CD4-positive, CD25-positive, alpha-beta regulatory T cell (primary cell): Measurements from ENCODE around the gene SLF1. TPM values are rescaled to one million over a fixed set of nuclear protein-coding genes. Genes with fewer than 3 reads are reported as not detected.
A peak's percentile ranks its signal among the peaks of the same experiment; 100 is the strongest.

ENCODE experiments used
- ATAC-seq, 2 donors: fragments of 150-1000 bp; cut with Tn5 transposase; one replicate each; pipeline ENCODE4 v1.10.0; 2021; ENCODE audit warnings: low read depth in 2 of 2, moderate number of reproducible peaks in 2 of 2, moderate library complexity in 1 of 2
- DNase-seq, 3 donors: peaks; one replicate each; pipeline versions ENCODE4 v3.0.0 to v3.0.0-alpha.2; 2012 to 2022; ENCODE audit warnings: mixed read lengths in 1 of 3
- H3K27ac ChIP-seq: one replicate; pipeline ENCODE4 v1.7.0; 2013; ENCODE audit warnings: mild to moderate bottlenecking, low read length; ENCODE audit not compliant: insufficient read depth, poor library complexity, severe bottlenecking
- H3K27me3 ChIP-seq: one replicate; pipeline ENCODE4 v1.7.0; 2013; ENCODE audit warnings: low read length; ENCODE audit not compliant: control insufficient read depth, insufficient read depth
- H3K36me3 ChIP-seq: one replicate; pipeline ENCODE4 v1.7.0; 2013; ENCODE audit warnings: mild to moderate bottlenecking, low read length, moderate library complexity; ENCODE audit not compliant: control insufficient read depth, insufficient read depth
- H3K4me1 ChIP-seq: 2 replicates; pipeline ENCODE4 v1.7.0; 2013; ENCODE audit warnings: mild to moderate bottlenecking, low read length; ENCODE audit not compliant: insufficient read depth, control insufficient read depth, poor library complexity, severe bottlenecking
- H3K4me3 ChIP-seq: one replicate; pipeline ENCODE4 v1.7.0; 2013; ENCODE audit warnings: low read depth, mild to moderate bottlenecking, low read length, moderate library complexity
- H3K9me3 ChIP-seq, 2 experiments: 1 replicate in 1 of 2; 2 replicates in 1 of 2; pipeline ENCODE4 v1.7.0; 2013; ENCODE audit warnings: low read length in 2 of 2, mild to moderate bottlenecking in 1 of 2, moderate library complexity in 1 of 2; ENCODE audit not compliant: control insufficient read depth in 2 of 2
- H3K27ac Mint-ChIP-seq, 3 donors: one replicate each; pipeline ENCODE4 v1.8.0; 2020 to 2022; ENCODE audit warnings: mild to moderate bottlenecking in 3 of 3, mixed read lengths in 3 of 3, moderate library complexity in 2 of 3
- H3K27me3 Mint-ChIP-seq: one replicate; pipeline ENCODE4 v1.8.0; 2022; ENCODE audit warnings: mild to moderate bottlenecking, mixed read lengths
- H3K36me3 Mint-ChIP-seq: one replicate; pipeline ENCODE4 v1.8.0; 2020; ENCODE audit warnings: mixed read lengths
- H3K4me1 Mint-ChIP-seq, 4 donors: one replicate each; pipeline ENCODE4 v1.8.0; 2020 to 2022; ENCODE audit warnings: mixed read lengths in 4 of 4, mild to moderate bottlenecking in 1 of 4
- H3K4me3 Mint-ChIP-seq, 4 donors: one replicate each; pipeline ENCODE4 v1.8.0; 2020 to 2022; ENCODE audit warnings: mild to moderate bottlenecking in 4 of 4, mixed read lengths in 4 of 4, moderate library complexity in 3 of 4
- H3K9me3 Mint-ChIP-seq, 7 donors: one replicate each; pipeline ENCODE4 v1.8.0; 2020 to 2022; ENCODE audit warnings: mixed read lengths in 7 of 7, mild to moderate bottlenecking in 3 of 7, moderate library complexity in 2 of 7
- polyA plus RNA-seq, 4 donors: library from polyadenylated mRNA; unstranded; fragments of 300-500 nt; fragmentation: Illumina TruSeq; gene quantifications; one replicate each; pipeline ENCODE4 v1.2.3, GENCODE V29; 2021
- total RNA-seq: library from RNA; stranded (reverse); gene quantifications from one replicate; pipeline ENCODE4 v1.2.3, GENCODE V29; 2022

SLF1 gene
- total and polyA plus RNA-seq, 5 donors from 2014 or later = 6.7 to 16.5 (median 7.1) TPM

DNA sequence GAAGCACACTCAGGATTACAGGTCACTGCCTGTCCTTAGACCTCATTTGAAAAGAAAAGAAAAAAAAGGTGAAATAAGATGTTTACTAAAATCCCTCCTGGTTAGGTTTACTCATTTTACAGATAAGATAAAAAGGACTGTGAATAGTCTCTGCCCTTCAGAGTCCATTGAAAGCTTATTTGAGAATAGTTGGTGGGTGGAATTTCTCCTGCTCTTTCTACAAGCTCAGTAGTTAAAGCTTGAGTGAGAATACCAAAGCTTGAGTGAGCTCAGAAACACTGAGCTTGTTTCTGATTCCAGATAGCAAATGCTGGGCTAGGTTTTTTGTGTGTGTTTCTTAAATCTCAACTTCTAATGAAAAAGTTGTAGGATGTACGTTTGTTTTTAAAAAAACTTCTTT is 106.7 kb downstream of the SLF1 start:
- Histone ChIP-seq H3K4me1 (no peaks in the 10 kb centered on the region), H3K27ac (no peak overlapping the region), H3K27me3 (no peaks in the 10 kb centered on the region), H3K36me3 (no peaks in the 10 kb centered on the region), H3K9me3 (no peaks in the 10 kb centered on the region), H3K4me3 (no peak overlapping the region)
- ATAC-seq (no peak), DNase-seq (no peak)
- no peaks in the 10 kb centered on the region for H3K9me3 Mint-ChIP-seq
- peaks cover 13% of the 10 kb centered on the region for H3K27me3 Mint-ChIP-seq
- no peak overlapping the region for H3K4me3 Mint-ChIP-seq
- H3K36me3 Mint-ChIP-seq = no peaks in the 10 kb centered on the region
- no peak overlapping the region for H3K27ac Mint-ChIP-seq
- no peaks in the 10 kb centered on the region for H3K4me1 Mint-ChIP-seq

DNA sequence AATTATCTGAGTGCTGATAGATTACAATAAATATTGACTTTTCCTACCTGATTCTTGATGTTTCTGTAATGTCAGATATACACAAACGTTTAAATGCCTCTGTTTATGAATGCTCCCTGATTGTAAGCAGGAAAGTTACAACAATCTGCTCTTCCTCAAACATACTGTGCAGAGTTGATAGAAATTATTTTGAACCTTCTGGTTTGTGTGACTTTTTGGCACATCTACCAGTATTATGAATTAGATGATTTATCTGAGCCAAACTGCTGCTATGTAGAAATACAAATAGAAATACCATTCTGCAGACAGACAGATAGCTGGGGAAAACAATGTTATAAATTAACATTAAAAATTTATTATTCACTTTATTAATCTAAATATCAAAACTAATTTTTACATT is 113.0 kb downstream of the SLF1 start:
- Histone ChIP-seq H3K27ac (no peak overlapping the region), H3K4me1 (no peaks in the 10 kb centered on the region), H3K4me3 (no peak overlapping the region), H3K36me3 (no peaks in the 10 kb centered on the region), H3K9me3 (no peaks in the 10 kb centered on the region), H3K27me3 (no peaks in the 10 kb centered on the region)
- ATAC-seq (no peak), DNase-seq (no peak)
- H3K4me3 Mint-ChIP-seq = no peak overlapping the region
- no peaks in the 10 kb centered on the region for H3K36me3 Mint-ChIP-seq
- no peaks in the 10 kb centered on the region for H3K9me3 Mint-ChIP-seq
- H3K4me1 Mint-ChIP-seq = no peaks in the 10 kb centered on the region
- H3K27ac Mint-ChIP-seq = no peak overlapping the region
- peaks cover 4% of the 10 kb centered on the region for H3K27me3 Mint-ChIP-seq

- no peaks in the 10 kb centered on the region for H3K9me3 Mint-ChIP-seq
- H3K9me3 ChIP-seq = no peaks in the 10 kb centered on the region
- no peaks in the 10 kb centered on the region for H3K36me3 ChIP-seq
- H3K27ac Mint-ChIP-seq = no peak overlapping the region
- no peak overlapping the region for H3K4me3 Mint-ChIP-seq
- DNase-seq (no peak), ATAC-seq (no peak)
- no peak overlapping the region for H3K27ac ChIP-seq
- no peak overlapping the region for H3K4me3 ChIP-seq
- no peaks in the 10 kb centered on the region for H3K36me3 Mint-ChIP-seq
- no peaks in the 10 kb centered on the region for H3K4me1 Mint-ChIP-seq
- H3K27me3 Mint-ChIP-seq = no peaks in the 10 kb centered on the region
- no peaks in the 10 kb centered on the region for H3K4me1 ChIP-seq
- no peaks in the 10 kb centered on the region for H3K27me3 ChIP-seq
Measured at GRCh38 chr5:94736498-94736897, 118.0 kb downstream of the SLF1 start.

- ATAC-seq (no peak), DNase-seq (no peak)
- Histone ChIP-seq H3K27me3 (no peaks in the 10 kb centered on the region), H3K4me3 (no peak overlapping the region), H3K4me1 (no peaks in the 10 kb centered on the region), H3K36me3 (no peaks in the 10 kb centered on the region), H3K27ac (no peak overlapping the region), H3K9me3 (no peaks in the 10 kb centered on the region)
- Mint-ChIP-seq H3K9me3 (no peaks in the 10 kb centered on the region), H3K4me3 (no peak overlapping the region), H3K4me1 (no peaks in the 10 kb centered on the region), H3K27ac (no peak overlapping the region), H3K36me3 (no peaks in the 10 kb centered on the region), H3K27me3 (no peaks in the 10 kb centered on the region)
Measured at GRCh38 chr5:94740286-94740685, 121.8 kb downstream of the SLF1 start.

DNA sequence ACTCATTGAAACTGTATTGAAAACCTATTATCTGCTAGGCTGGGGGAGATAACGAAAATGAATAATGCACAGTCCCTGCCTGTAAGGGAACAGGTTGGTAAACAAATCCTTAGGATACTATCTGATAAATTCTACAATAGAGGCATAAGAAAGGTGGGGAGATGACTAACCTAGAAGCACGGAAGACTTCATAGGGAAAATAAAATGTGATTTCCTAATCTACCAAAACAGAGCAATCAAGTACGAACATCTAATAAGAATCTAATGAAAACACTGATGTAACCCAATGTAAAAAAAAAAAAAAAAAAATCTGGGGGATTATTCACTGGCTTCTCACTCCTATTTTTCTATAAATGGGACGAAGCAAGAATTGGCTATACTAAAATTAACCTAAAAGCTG is 124.4 kb downstream of the SLF1 start:
- H3K36me3 ChIP-seq = no peaks in the 10 kb centered on the region
- Mint-ChIP-seq H3K27ac (no peak overlapping the region), H3K9me3 (no peaks in the 10 kb centered on the region), H3K4me1 (peaks cover 5 to 9% (median 7%) of the 10 kb centered on the region in 4 donors), H3K36me3 (no peaks in the 10 kb centered on the region), H3K27me3 (no peaks in the 10 kb centered on the region), H3K4me3 (no peak overlapping the region)
- H3K9me3 ChIP-seq = no peaks in the 10 kb centered on the region
- no peak overlapping the region for H3K27ac ChIP-seq
- H3K27me3 ChIP-seq = no peaks in the 10 kb centered on the region
- DNase-seq (no peak), ATAC-seq (no peak)
- no peaks in the 10 kb centered on the region for H3K4me1 ChIP-seq
- no peak overlapping the region for H3K4me3 ChIP-seq

DNA sequence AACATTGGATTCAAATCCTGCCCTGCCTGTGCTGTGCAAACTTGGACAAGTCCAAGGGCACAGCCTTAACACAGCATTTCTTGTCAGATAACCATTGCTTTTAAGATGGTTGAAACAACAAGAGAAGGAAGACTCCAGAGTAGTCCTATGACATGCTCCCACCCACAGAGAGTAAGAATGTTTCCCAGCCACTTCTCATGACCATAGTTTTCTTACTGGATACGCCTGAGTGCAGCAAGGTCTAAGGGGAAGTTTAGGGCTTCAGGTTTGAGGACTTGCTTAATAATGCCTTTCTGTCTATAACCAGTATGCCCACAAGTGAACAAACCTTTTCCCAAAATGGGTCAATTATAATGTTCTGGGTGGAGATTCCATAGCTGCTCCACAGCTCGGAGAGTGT is 126.4 kb downstream of the SLF1 start:
- no peaks in the 10 kb centered on the region for H3K27me3 Mint-ChIP-seq
- no peak for ATAC-seq
- H3K4me1 ChIP-seq = no peaks in the 10 kb centered on the region
- H3K27me3 ChIP-seq = no peaks in the 10 kb centered on the region
- H3K36me3 ChIP-seq = no peaks in the 10 kb centered on the region
- no peaks in the 10 kb centered on the region for H3K36me3 Mint-ChIP-seq
- H3K4me1 Mint-ChIP-seq = peaks cover 8 to 23% (median 10%) of the 10 kb centered on the region in 4 donors
- no peaks in the 10 kb centered on the region for H3K9me3 ChIP-seq
- H3K4me3 ChIP-seq = no peak overlapping the region
- DNase-seq = no peak
- H3K9me3 Mint-ChIP-seq = no peaks in the 10 kb centered on the region
- H3K27ac ChIP-seq = no peak overlapping the region
- no peak overlapping the region for H3K27ac Mint-ChIP-seq
- no peak overlapping the region for H3K4me3 Mint-ChIP-seq

DNA sequence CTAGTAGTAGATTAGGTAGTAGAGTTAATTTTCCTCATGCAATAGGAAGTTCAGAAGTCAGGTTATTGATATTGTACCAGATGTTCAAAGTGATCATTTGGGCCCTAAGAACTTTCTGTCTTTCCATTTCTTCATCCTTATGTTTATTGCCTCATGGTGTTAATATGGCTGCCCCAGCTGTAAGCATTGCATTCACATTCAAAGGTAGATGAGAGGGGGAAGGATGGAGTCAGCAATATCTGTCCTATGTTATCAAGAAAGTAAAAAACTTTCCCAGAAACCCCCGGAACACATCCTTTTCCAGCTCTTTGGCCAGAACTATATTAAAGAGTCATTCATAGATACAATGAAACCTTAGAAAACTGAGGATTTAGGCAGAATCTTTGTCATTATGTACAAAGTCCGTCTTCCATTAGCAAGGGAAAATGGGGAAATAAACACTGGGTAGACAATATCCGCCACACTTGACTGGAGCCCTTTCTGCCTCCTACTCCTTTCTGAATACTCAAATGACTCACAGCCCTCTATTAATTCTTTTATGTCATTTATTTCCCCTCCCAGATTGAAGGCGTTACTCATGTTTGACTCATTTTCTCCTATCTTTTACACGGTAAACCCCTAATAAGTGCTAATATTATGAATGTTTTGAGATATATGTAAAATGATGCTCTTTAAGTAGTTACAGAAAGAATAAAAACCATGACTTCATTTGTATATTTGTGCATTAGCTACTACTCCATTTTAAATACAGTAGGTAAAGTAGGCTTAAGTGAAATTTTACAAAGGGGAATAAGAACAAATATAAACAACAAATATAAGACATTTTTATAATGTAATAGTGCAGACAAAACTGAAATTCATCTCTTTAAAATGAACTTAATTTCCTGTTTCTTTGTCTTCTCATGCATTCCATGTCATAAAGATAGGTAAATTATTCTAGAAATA is 127.6 kb downstream of the SLF1 start:
- peak in 1 of 3 donors; percentile 14 for DNase-seq
- Mint-ChIP-seq H3K4me3 (no peak overlapping the region), H3K36me3 (no peaks in the 10 kb centered on the region), H3K27ac (no peak overlapping the region), H3K27me3 (no peaks in the 10 kb centered on the region), H3K9me3 (no peaks in the 10 kb centered on the region), H3K4me1 (peaks cover 8 to 23% (median 12%) of the 10 kb centered on the region in 4 donors)
- Histone ChIP-seq H3K4me3 (no peak overlapping the region), H3K9me3 (no peaks in the 10 kb centered on the region), H3K36me3 (no peaks in the 10 kb centered on the region), H3K27ac (no peak overlapping the region), H3K27me3 (no peaks in the 10 kb centered on the region), H3K4me1 (no peaks in the 10 kb centered on the region)
- peak; percentile 22 to 47 for ATAC-seq

DNA sequence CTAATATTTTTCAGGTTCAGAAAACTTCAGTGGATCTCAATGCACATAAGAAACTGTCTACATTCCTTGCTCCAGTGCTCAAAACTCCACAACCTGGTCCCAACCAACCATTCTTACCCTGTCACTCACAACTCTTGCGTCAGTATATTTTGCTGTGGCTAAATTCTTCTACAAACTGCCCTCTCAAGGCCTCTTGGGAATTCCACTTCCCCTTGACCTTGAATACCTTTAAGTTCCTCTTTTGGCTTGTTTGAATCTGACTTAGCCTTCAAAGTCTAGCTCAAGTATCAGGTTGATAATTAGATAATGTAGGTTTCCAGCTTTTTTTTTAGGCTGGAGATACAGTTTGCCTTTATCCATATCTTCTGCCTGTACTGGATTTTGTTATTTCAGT is 128.3 kb downstream of the SLF1 start:
- H3K27ac Mint-ChIP-seq = no peak overlapping the region
- no peak overlapping the region for H3K4me3 ChIP-seq
- no peak overlapping the region for H3K27ac ChIP-seq
- DNase-seq (no peak), ATAC-seq (no peak)
- no peaks in the 10 kb centered on the region for H3K27me3 ChIP-seq
- no peak overlapping the region for H3K4me3 Mint-ChIP-seq
- no peaks in the 10 kb centered on the region for H3K36me3 ChIP-seq
- no peaks in the 10 kb centered on the region for H3K9me3 ChIP-seq
- H3K36me3 Mint-ChIP-seq = no peaks in the 10 kb centered on the region
- H3K9me3 Mint-ChIP-seq = no peaks in the 10 kb centered on the region
- H3K4me1 Mint-ChIP-seq = peaks cover 8 to 23% (median 12%) of the 10 kb centered on the region in 4 donors
- no peaks in the 10 kb centered on the region for H3K27me3 Mint-ChIP-seq
- H3K4me1 ChIP-seq = no peaks in the 10 kb centered on the region
